ENCODE measurements around the gene RBKS. TPM values are rescaled to one million over a fixed set of nuclear protein-coding genes. Genes with fewer than 3 reads are reported as not detected.
A peak's percentile ranks its signal among the peaks of the same experiment; 100 is the strongest.

Gene RBKS
- total RNA-seq, 4 donors from 2014 or later: 26.1 to 35.4 (median 33.1) TPM; not detected in 1

DNA sequence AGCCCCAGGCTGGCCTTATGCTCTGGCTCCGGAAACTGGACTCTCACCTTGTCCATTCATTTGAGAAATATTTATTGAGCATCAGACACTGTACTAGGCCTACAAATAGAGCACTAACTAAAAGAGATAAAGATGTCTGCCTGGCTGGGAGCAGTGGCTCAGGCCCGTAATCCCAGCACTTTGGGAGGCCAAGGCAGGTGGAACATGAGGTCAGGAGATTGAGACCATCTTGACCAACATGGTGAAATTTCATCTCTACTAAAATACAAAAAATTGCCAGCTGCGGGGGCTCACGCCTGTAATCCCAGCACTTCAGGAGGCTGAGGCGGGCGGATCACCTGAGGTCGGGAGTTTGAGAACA, 126.3 kb downstream of the RBKS start:
- no peak for TF ChIP-seq POLR2A (IDR thresholded peaks at IDR 0.05)
- TF ChIP-seq, protein P1, sequence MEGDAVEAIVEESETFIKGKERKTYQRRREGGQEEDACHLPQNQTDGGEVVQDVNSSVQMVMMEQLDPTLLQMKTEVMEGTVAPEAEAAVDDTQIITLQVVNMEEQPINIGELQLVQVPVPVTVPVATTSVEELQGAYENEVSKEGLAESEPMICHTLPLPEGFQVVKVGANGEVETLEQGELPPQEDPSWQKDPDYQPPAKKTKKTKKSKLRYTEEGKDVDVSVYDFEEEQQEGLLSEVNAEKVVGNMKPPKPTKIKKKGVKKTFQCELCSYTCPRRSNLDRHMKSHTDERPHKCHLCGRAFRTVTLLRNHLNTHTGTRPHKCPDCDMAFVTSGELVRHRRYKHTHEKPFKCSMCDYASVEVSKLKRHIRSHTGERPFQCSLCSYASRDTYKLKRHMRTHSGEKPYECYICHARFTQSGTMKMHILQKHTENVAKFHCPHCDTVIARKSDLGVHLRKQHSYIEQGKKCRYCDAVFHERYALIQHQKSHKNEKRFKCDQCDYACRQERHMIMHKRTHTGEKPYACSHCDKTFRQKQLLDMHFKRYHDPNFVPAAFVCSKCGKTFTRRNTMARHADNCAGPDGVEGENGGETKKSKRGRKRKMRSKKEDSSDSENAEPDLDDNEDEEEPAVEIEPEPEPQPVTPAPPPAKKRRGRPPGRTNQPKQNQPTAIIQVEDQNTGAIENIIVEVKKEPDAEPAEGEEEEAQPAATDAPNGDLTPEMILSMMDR (IDR thresholded peaks at IDR 0.05): no peak
- Histone ChIP-seq H3K4me3 (no peak overlapping the region), H3K27ac (peak overlapping the region in 1 of 4 donors; percentile 63), H3K4me1 (peaks cover 0 to 15% (median 0%) of the 10 kb centered on the region in 4 donors), H3K27me3 (no peaks in the 10 kb centered on the region), H3K36me3 (no peaks in the 10 kb centered on the region), H3K9me3 (no peaks in the 10 kb centered on the region)
- DNase-seq: no peak

DNA sequence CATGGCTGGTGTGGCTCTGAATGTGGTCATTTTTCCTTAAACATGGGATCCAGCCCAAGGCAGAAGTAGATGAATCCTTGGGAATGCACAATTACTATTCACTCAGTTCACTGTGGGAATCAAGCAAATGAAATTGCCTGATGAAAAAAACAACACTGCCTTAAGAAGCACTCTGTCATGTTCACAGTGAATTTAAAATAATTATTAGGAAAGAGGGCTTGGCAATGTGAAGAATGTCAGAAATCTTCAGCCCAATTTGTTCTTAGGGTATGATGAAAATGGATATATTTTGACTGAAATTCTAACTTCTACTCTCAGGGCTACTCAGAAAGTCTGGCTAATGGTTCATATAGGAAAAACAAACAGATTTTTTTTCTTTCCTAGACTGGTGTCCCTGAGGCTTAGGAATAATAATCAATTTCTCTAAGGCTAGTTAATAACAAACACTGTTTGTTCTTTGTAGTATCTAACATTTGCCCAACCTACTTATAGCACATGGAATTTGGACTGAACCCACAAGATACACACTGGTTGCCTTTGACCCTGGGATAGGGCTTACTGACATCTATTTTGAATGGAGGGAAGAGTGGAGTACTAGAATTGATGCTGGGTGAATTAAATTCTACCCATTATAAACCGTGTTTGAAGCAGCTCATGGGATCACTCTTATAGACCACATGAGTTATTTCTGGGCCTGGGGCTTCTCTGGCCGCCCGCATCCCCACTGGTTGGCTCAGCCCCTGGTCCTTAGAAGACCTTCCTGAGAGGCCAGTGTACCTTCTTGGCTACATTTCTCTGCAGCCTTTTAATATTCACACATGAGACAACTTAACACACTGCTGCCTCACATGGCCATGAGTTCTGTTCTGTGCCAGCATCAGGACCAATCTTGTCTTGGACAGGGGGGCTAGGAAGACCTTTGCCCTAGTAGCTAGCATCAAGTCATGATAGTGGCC, 127.0 kb downstream of the RBKS start:
- TF ChIP-seq POLR2A (IDR thresholded peaks at IDR 0.05): no peak
- TF ChIP-seq, protein P1 (IDR thresholded peaks at IDR 0.05): no peak
- peak overlapping the region in 2 of 4 donors; percentile 32 to 63 for H3K27ac ChIP-seq
- DNase-seq: no peak

DNA sequence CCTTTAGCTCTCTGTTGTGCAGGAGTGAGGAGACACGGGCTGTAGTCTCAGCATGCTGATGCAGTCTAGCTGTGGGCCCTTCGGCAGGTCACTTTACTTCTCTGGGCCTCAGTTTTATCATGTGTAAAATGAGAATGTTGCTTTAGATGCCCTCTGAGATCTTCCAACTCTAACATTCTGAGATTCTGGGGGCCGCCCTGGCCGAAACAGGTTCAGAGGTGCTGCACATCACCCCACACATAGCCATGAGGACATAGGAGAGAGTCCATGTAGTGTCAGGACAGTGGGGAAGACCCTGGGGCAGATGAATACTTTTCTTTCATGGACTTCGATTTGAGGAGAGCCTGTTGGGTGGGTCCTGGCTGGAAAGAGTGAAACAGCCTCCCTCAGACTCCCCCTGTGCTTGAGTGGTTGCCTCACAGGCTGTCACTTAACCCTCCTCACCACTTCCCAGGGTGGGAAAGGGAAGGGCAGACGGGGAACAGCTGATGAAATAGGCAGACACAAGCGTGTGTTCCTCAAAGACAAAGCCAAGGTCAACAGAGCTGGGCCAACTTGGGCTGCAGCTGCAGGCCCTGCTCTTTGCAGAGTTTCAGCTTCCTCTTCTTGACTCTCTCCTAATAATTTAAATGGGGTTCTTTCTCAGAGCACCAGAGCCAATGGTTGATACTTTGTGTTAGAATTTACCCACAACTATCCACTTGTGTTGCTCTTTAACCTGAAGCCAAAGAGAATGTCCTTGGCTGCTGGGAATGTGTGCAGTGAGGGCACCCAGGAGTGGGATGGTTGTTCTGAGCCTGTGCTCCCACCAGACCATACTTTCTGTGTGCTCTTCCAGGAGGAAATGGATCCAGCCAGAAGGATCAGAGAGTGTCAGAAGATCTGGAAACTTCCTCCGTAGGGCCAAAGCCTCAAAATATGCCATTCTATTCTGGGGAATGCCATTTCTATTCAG, 133.4 kb downstream of the RBKS start:
- Histone ChIP-seq H3K27ac (no peak overlapping the region), H3K36me3 (no peaks in the 10 kb centered on the region), H3K4me1 (no peaks in the 10 kb centered on the region), H3K4me3 (no peak overlapping the region), H3K27me3 (no peaks in the 10 kb centered on the region), H3K9me3 (no peaks in the 10 kb centered on the region)
- DNase-seq: no peak
- TF ChIP-seq POLR2A (IDR thresholded peaks at IDR 0.05): no peak
- TF ChIP-seq, protein P1 (IDR thresholded peaks at IDR 0.05): no peak

More for the DNA sequence above, 127.0 kb downstream of the RBKS start:
- H3K9me3 ChIP-seq: no peaks in the 10 kb centered on the region
- H3K36me3 ChIP-seq: no peaks in the 10 kb centered on the region
- H3K4me1 ChIP-seq: peaks cover 0 to 15% (median 0%) of the 10 kb centered on the region in 4 donors
- H3K27me3 ChIP-seq: no peaks in the 10 kb centered on the region
- H3K4me3 ChIP-seq: no peak overlapping the region

DNA sequence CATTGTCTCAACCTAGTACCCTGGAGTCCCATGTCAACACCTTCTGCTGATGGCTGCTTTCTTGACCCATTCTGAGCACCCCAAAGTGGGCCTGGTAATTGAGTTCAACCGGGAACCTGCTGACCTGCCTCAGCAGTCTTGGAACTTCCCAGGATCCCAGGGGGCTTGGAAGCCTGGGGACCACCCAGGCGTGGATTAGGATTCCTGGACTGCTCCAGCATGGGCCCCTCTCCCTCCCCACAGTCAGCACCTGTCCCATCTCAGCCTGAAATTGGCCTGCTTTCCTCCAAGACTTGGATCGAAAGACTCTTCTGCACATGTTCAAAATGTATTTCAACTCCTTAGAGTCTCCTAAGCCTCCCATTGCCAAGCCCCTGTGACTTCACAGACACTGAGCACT, 134.1 kb downstream of the RBKS start:
- Histone ChIP-seq H3K27me3 (no peaks in the 10 kb centered on the region), H3K9me3 (no peaks in the 10 kb centered on the region), H3K27ac (no peak overlapping the region), H3K4me1 (no peaks in the 10 kb centered on the region), H3K4me3 (no peak overlapping the region), H3K36me3 (no peaks in the 10 kb centered on the region)
- DNase-seq: no peak
- TF ChIP-seq, protein P1 (IDR thresholded peaks at IDR 0.05): no peak
- TF ChIP-seq POLR2A (IDR thresholded peaks at IDR 0.05): no peak

DNA sequence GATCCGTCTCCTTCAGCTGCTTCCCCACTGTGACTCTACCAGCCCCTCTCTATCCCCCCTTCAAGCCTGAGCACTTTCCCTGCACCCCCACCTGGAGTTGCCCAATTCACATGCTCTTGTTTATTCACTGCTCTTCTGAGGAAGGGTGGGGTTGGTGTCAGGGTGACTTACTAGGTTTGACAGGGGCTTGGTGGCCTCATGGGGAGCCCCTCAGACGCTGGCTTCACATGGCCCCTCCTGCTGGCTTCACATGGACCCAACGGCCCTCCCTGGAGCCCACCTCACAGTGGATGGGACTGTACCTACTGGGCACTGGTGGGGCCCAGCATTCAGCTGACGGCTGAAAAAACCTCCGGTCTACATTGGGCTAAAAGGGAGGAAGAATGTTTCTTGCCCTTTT, 135.4 kb downstream of the RBKS start:
- H3K4me3 ChIP-seq: no peak overlapping the region
- DNase-seq: no peak
- no peak overlapping the region for H3K27ac ChIP-seq
- no peaks in the 10 kb centered on the region for H3K9me3 ChIP-seq
- no peaks in the 10 kb centered on the region for H3K4me1 ChIP-seq
- no peaks in the 10 kb centered on the region for H3K36me3 ChIP-seq
- no peaks in the 10 kb centered on the region for H3K27me3 ChIP-seq
- TF ChIP-seq, protein P1 (IDR thresholded peaks at IDR 0.05): no peak
- no peak for TF ChIP-seq POLR2A (IDR thresholded peaks at IDR 0.05)

Measured in Peyer's patch (tissue), 4 donors.